ENCODE data around the gene S100Z.

DNA sequence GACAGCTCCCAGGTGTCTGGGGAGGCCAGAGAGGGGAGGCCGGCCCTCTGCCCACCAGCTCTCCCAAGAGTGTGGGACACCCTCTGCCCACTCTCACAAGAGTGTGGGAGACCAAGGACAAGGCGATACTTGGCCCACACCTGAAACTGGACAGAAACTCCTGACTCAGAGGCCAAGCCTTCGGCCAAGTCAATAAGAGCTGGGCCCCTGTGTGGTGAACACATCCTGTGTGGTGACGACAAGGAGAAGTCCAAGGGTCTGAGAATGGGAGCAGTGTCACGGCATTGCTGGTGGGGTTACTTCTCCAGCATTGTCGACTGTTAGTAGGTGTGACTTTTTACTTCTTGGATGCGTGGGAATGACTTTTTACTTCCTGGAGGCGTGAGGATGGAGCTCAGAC lies 45.5 kb upstream of the S100Z start:
- TF ChIP-seq, protein P1, sequence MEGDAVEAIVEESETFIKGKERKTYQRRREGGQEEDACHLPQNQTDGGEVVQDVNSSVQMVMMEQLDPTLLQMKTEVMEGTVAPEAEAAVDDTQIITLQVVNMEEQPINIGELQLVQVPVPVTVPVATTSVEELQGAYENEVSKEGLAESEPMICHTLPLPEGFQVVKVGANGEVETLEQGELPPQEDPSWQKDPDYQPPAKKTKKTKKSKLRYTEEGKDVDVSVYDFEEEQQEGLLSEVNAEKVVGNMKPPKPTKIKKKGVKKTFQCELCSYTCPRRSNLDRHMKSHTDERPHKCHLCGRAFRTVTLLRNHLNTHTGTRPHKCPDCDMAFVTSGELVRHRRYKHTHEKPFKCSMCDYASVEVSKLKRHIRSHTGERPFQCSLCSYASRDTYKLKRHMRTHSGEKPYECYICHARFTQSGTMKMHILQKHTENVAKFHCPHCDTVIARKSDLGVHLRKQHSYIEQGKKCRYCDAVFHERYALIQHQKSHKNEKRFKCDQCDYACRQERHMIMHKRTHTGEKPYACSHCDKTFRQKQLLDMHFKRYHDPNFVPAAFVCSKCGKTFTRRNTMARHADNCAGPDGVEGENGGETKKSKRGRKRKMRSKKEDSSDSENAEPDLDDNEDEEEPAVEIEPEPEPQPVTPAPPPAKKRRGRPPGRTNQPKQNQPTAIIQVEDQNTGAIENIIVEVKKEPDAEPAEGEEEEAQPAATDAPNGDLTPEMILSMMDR (IDR thresholded peaks at IDR 0.05; ENCODE audit: insufficient read depth, low read length): no peak
- no peak for TF ChIP-seq POLR2AphosphoS5 (IDR thresholded peaks at IDR 0.05; ENCODE audit: low read depth)
- TF ChIP-seq, protein P2, sequence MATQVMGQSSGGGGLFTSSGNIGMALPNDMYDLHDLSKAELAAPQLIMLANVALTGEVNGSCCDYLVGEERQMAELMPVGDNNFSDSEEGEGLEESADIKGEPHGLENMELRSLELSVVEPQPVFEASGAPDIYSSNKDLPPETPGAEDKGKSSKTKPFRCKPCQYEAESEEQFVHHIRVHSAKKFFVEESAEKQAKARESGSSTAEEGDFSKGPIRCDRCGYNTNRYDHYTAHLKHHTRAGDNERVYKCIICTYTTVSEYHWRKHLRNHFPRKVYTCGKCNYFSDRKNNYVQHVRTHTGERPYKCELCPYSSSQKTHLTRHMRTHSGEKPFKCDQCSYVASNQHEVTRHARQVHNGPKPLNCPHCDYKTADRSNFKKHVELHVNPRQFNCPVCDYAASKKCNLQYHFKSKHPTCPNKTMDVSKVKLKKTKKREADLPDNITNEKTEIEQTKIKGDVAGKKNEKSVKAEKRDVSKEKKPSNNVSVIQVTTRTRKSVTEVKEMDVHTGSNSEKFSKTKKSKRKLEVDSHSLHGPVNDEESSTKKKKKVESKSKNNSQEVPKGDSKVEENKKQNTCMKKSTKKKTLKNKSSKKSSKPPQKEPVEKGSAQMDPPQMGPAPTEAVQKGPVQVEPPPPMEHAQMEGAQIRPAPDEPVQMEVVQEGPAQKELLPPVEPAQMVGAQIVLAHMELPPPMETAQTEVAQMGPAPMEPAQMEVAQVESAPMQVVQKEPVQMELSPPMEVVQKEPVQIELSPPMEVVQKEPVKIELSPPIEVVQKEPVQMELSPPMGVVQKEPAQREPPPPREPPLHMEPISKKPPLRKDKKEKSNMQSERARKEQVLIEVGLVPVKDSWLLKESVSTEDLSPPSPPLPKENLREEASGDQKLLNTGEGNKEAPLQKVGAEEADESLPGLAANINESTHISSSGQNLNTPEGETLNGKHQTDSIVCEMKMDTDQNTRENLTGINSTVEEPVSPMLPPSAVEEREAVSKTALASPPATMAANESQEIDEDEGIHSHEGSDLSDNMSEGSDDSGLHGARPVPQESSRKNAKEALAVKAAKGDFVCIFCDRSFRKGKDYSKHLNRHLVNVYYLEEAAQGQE (IDR thresholded peaks at IDR 0.05; ENCODE audit: insufficient replicate concordance, low read depth): no peak

All from HL-60 (cell line).